ENCODE data around the gene HS6ST1. TPM values are rescaled to one million over a fixed set of nuclear protein-coding genes. Genes with fewer than 3 reads are reported as not detected.

HS6ST1 gene, protein sequence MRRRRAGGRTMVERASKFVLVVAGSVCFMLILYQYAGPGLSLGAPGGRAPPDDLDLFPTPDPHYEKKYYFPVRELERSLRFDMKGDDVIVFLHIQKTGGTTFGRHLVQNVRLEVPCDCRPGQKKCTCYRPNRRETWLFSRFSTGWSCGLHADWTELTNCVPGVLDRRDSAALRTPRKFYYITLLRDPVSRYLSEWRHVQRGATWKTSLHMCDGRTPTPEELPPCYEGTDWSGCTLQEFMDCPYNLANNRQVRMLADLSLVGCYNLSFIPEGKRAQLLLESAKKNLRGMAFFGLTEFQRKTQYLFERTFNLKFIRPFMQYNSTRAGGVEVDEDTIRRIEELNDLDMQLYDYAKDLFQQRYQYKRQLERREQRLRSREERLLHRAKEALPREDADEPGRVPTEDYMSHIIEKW
- total RNA-seq (10 to 100 TPM; 12.5 to 12.9 TPM), total RNA-seq (6.9 to 11.6 reads per million in 2 donors)

DNA sequence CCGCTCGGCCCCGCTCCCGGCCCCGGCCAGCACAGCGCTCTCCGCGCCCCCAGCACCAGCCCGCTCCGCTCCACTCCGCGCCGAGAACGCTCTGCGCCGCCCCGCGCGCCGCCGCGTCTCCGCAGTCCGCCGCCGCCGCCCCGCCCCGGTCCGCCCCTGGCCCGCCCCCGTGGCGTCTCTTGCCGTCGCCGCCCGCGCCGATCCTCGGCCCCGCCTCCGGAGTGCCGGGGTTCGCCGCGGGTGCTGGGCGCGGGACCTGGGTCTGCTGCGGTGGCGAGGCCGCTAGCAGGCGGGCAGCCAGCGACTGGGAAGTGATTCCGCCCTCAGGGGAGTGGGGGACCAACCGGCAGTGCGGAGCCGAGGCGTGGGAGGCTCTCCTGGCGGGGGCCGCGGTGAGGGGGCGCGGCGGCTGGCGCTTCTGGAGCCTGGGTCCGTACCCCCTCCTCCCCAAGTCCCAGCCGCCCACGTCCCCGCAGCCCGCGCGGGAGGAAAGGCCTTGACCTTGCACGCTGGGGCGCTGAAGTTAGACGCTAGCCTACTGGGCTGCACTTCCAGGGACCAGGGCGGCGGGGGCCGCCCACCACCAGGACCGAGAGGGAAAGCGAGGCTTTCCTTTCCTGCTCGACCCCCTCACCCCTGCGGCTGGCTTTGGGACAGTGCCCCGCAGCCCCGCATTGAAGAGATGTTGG is at the start of gene HS6ST1:
Gene HS6ST1 (minus strand): TSS at position 93 of the 689 bp plus-strand sequence. CDS start 305 bp downstream, outside the sequence.
- DNase-seq (peak; percentile 83 to 94 (median 90)), ATAC-seq (peak; percentile 85)
- H3K27ac Mint-ChIP-seq = peak within 1 kb of the TSS; percentile 78
- H3K4me1 Mint-ChIP-seq = peaks cover 35% of the 10 kb centered on the region
- H3K9me3 ChIP-seq (ENCODE audit: control insufficient read depth, low read length, poor library complexity, severe bottlenecking) = no peaks in the 10 kb centered on the region
- H3K4me3 Mint-ChIP-seq = peak within 1 kb of the TSS; percentile 93
- no peaks in the 10 kb centered on the region for H3K36me3 Mint-ChIP-seq (ENCODE audit: low read depth)
- H3K27me3 Mint-ChIP-seq = no peaks in the 10 kb centered on the region

DNA sequence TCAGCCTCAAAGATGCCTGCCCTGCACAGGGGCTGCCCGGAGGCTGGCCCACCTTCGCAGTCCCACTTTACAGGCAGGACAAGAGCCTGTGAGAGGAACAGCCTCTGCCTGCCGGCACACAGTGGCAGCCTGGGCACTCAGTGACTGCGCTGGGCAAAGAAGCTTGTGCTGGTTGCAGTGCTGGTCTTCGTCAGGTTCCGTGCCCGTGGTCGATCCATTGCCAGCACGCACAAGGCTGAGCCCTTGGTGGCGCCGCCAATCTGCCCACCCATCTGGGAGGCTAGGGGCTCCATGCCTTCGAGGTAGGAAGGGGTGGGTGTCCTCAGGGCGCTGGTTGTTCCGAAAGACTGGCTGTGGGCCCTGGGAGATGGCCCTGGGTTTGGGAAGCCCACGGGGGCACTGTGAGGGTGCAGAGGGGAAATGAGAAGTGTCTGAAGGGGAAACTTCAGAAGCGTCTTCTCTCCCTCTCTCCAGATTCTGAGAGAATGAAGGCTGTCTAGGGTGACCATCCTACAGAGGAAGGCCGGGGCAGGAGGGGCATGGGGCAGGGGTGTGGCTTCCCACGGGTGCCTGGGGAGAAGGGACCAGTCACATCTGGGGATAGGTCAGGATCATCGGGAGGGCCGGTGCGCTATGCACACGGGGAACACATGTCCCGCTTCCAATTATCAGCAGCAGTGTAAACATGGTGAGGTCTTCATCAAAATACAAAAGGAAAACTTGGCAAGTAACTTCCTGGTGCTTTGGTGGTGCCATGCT is 49.1 kb upstream of the HS6ST1 start:
- peaks cover 9% of the 10 kb centered on the region for H3K27me3 Mint-ChIP-seq
- DNase-seq = no peak
- no peak for ATAC-seq
- H3K36me3 Mint-ChIP-seq (ENCODE audit: low read depth) = no peaks in the 10 kb centered on the region
- no peak overlapping the region for H3K4me3 Mint-ChIP-seq
- H3K4me1 Mint-ChIP-seq = peaks cover 4% of the 10 kb centered on the region
- H3K27ac Mint-ChIP-seq = no peak overlapping the region
- no peaks in the 10 kb centered on the region for H3K9me3 ChIP-seq (ENCODE audit: control insufficient read depth, low read length, poor library complexity, severe bottlenecking)

DNA sequence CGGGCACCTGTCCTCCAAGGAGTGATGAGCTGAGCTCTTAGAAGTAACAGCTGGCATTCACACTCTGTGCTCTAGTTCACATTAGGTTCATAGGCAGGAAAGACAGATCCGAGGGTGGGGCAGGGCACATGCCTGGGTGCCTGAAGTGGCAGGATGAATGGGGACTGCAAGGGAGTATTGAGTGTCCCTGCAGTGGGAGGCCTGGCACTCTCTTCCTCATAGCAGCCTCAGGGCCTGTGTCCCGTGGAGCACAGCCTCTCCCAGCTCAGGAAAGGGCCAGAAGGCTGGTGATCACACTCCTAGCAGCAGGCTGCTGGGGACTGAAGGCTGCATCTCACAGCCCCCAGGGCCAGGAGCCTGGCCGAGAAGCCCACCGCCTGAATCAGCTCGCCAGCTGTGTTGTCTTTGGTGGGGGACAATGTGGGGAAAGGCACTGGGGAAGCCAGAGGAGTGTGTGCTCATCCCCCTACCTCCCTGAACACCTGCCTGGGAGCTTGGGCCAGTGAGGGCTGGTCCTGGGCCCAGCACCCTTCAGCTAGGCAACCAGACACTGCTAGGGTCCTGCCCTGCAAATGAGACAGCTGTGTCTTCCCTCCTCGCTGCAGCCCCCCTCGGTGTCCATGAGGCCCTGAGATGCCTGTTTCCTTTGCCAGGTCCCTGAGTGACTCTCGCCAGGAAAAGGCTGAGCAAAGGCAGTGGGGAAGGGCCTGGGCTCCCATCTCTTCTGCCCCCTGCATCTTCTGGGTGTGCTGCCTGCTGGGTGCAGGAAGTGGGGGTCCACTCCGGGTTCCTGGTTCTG is 48.2 kb upstream of the HS6ST1 start:
- no peaks in the 10 kb centered on the region for H3K9me3 ChIP-seq (ENCODE audit: control insufficient read depth, low read length, poor library complexity, severe bottlenecking)
- peaks cover 9% of the 10 kb centered on the region for H3K27me3 Mint-ChIP-seq
- H3K4me1 Mint-ChIP-seq = no peaks in the 10 kb centered on the region
- no peak overlapping the region for H3K4me3 Mint-ChIP-seq
- no peaks in the 10 kb centered on the region for H3K36me3 Mint-ChIP-seq (ENCODE audit: low read depth)
- ATAC-seq = no peak
- DNase-seq = no peak
- H3K27ac Mint-ChIP-seq = no peak overlapping the region

DNA sequence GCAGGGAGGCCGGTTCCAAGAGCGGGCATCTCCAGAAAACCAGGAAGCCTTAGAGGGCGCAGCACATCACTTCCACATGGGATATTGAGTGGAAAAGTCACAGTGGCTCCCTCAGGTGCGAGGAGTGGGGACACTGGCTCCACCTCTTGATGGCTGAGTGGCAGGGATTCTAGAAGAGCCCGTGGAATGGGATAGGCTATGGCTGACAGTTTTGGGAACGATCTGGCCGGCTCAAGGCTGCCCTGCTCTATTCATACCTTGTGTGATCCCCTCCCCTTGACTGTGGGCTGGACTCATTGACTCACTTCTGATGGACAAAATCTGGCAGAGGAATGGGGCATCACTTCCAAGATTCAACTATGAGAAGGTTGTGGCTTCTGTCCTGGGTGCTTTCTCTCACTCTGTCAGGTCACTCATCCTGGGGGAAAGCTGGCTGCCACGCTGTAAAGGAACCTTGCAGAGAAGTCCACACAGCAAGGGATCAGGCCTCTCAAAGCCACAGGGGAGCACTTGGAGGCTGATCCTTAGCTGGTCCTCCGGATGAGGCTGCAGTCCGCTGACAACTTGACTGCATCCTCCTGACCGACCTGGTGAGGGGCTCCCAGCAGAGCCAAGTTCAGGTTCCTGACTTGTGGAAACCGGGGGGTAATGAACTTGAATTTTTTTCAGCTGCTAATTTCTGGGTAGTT is 46.7 kb upstream of the HS6ST1 start:
- no peak for DNase-seq
- no peak for ATAC-seq
- H3K9me3 ChIP-seq (ENCODE audit: control insufficient read depth, low read length, poor library complexity, severe bottlenecking) = no peaks in the 10 kb centered on the region
- no peak overlapping the region for H3K4me3 Mint-ChIP-seq
- peaks cover 16% of the 10 kb centered on the region for H3K27me3 Mint-ChIP-seq
- no peak overlapping the region for H3K27ac Mint-ChIP-seq
- H3K36me3 Mint-ChIP-seq (ENCODE audit: low read depth) = no peaks in the 10 kb centered on the region
- no peaks in the 10 kb centered on the region for H3K4me1 Mint-ChIP-seq

DNA sequence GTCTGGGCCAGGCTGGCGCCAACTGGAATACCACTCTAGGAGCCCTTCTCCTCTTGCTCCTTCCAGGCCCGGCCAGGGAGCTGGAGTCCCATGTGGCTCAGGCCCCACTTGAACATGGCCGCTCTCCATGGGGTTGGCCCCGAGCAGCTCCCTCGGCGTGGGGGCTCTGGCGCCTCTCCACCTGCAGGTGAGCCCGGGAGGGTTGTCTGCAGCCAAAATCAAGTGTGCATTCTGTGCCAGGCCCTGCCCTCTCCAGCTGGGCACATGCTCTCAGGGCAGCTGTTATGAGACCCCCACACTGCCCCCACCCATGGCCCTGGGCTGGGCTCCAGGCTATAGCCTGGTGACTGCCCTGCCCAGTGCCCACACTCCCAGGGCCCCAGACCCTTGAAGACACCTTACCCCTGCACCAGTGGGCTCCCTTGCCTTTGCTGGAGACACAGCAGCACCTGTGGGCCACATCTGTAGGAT is 45.8 kb upstream of the HS6ST1 start:
- Mint-ChIP-seq H3K36me3 (ENCODE audit: low read depth) (no peaks in the 10 kb centered on the region), H3K4me1 (no peaks in the 10 kb centered on the region), H3K27me3 (peaks cover 20% of the 10 kb centered on the region), H3K4me3 (no peak overlapping the region), H3K27ac (no peak overlapping the region)
- DNase-seq = no peak
- H3K9me3 ChIP-seq (ENCODE audit: control insufficient read depth, low read length, poor library complexity, severe bottlenecking) = no peaks in the 10 kb centered on the region
- no peak for ATAC-seq

DNA sequence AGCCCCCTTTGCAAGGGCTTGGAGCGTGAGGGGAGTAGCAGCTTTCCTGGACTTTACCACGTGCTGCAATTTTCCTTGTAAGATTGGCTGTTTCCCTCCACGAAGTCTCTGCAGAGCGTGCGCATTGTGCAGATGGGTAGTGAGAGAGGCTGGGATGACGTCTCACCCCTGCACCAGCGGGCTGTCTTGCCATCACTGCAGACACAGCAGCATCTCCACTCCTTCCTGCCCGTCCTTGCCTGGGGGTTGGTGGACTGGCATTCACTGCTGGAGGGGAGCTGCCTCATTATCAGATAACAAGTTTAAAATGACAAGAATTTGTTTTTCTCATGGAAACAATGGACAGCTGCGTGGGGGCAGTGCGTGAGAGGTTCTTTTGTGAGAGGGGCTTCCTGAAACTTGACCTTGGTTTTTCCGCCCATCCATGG is 45.3 kb upstream of the HS6ST1 start:
- no peak for ATAC-seq

DNA sequence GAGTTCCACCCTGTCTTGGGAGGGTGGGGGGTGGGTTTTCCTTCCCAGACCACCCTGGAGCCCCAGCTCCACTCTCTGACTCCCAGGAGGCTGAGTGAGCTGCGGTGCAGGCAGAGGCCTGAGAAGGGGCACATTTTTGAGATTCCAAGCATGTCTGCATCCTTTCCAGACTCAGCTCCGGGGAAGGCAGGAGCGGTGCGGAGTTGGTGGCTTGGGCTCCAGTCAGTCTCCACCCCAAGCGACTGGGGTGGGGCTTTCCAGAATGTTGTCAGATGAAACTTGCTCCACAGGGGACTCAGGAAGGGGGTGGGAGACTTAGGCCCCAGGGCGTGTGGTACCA is 44.2 kb upstream of the HS6ST1 start:
- Mint-ChIP-seq H3K4me1 (no peaks in the 10 kb centered on the region), H3K36me3 (ENCODE audit: low read depth) (no peaks in the 10 kb centered on the region), H3K4me3 (no peak overlapping the region), H3K27me3 (peaks cover 20% of the 10 kb centered on the region), H3K27ac (no peak overlapping the region)
- no peaks in the 10 kb centered on the region for H3K9me3 ChIP-seq (ENCODE audit: control insufficient read depth, low read length, poor library complexity, severe bottlenecking)
- no peak for DNase-seq
- no peak for ATAC-seq

More for the DNA sequence above, 45.3 kb upstream of the HS6ST1 start:
- H3K4me3 Mint-ChIP-seq = no peak overlapping the region
- H3K4me1 Mint-ChIP-seq = no peaks in the 10 kb centered on the region
- H3K9me3 ChIP-seq (ENCODE audit: control insufficient read depth, low read length, poor library complexity, severe bottlenecking) = no peaks in the 10 kb centered on the region
- H3K27me3 Mint-ChIP-seq = peaks cover 19% of the 10 kb centered on the region
- no peaks in the 10 kb centered on the region for H3K36me3 Mint-ChIP-seq (ENCODE audit: low read depth)
- no peak overlapping the region for H3K27ac Mint-ChIP-seq
- no peak for DNase-seq

DNA sequence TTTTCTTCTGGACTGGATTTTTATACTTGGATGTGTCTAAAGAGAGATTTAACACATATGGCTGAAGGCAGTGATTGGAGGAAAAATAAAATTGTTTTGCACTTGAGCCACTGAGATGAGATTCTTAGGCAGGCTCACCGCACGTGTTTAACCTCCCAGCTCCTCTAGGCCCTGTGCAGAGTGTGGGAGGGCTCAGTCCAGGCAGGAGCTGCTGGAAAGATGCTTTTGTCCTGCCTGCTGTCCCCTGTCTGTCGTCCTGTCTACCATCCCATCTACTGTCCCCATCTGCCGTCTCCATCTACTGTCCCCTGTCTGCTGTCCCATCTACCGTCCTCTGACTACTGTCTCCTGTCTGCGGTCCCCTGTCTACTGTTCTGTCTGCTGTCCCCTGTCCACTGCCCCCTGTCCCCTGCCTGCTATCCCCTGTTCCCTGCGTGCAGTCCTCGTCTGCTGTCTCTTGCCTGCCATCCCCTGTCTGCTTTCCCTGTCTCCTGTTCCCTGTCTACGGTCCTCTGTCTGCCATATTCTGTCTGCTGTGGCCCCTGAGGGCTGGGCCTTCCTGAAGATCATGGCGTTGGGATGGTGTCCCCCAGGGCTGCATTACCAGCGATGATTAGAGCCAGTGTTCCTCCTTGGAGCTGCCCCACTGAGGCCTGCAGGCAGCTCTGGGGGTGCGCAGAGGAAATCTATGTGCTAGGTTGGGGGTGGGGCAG is 43.7 kb upstream of the HS6ST1 start:
- H3K4me3 Mint-ChIP-seq = no peak overlapping the region
- ATAC-seq = no peak

DNA sequence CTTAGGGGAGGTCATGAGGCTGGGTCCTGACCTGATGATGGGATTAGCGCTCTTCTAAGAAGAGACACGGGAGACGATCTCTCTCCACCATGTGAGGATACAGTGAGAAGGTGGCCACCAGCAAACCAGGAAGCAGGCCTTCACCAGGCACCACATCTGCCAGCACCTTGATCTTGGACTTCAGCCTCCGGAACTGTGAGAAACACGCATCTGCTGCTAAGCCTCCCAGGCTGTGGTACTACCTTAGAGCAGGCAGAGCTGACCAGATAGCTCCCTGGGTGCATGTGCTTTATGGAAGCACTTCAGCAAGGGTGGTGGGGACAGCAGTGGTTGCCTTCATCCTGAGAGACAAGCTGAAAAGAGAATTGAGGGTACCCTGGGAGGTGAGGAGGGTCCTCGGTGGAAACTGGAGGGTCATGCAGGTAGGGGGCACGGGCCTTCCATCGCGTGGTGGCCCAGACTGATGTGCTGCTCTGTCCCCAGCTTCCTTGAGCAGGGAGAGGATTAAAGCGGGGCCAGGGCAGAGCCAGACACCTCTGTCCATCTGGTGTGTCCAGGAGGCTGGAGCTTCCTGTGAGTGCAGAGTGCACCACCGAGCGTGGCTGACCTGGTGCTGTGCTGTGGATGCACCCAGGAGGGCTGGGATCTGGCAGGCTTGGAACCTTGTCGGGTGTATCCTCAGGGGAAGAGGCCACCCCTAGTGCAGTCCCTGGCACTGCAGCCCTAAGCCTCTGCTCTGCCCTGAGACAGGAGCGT is 42.9 kb upstream of the HS6ST1 start:
- ATAC-seq (no peak), DNase-seq (no peak)
- Mint-ChIP-seq H3K4me1 (no peaks in the 10 kb centered on the region), H3K36me3 (ENCODE audit: low read depth) (no peaks in the 10 kb centered on the region), H3K4me3 (no peak overlapping the region), H3K27me3 (peaks cover 21% of the 10 kb centered on the region), H3K27ac (no peak overlapping the region)
- H3K9me3 ChIP-seq (ENCODE audit: control insufficient read depth, low read length, poor library complexity, severe bottlenecking) = no peaks in the 10 kb centered on the region

More for the DNA sequence above, 43.7 kb upstream of the HS6ST1 start:
- Mint-ChIP-seq H3K27ac (no peak overlapping the region), H3K27me3 (peaks cover 21% of the 10 kb centered on the region), H3K36me3 (ENCODE audit: low read depth) (no peaks in the 10 kb centered on the region), H3K4me1 (no peaks in the 10 kb centered on the region)
- no peaks in the 10 kb centered on the region for H3K9me3 ChIP-seq (ENCODE audit: control insufficient read depth, low read length, poor library complexity, severe bottlenecking)
- DNase-seq = no peak

DNA sequence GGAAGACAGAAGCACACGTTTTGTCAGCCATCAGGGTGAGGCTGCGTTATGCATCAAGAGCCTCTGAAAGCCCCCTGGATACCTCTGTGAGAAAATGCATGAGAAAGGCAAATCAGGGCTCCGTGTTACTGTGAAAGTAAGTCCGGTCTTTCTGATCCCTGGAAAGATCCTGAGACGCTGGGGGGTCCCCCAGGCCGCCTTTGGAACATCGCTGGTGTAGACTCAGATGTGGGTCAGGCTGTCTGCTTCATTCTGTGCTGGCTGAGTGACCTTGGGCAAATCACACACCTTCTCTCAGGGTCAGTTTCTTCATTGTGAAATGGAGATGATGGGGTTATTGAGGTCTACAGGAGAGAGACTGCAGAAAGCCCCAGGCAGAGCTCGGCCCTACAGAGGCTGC is 42.0 kb upstream of the HS6ST1 start:
- no peaks in the 10 kb centered on the region for H3K4me1 Mint-ChIP-seq
- peaks cover 21% of the 10 kb centered on the region for H3K27me3 Mint-ChIP-seq
- ATAC-seq (no peak), DNase-seq (no peak)
- no peak overlapping the region for H3K27ac Mint-ChIP-seq
- no peaks in the 10 kb centered on the region for H3K36me3 Mint-ChIP-seq (ENCODE audit: low read depth)
- H3K4me3 Mint-ChIP-seq = no peak overlapping the region
- H3K9me3 ChIP-seq (ENCODE audit: control insufficient read depth, low read length, poor library complexity, severe bottlenecking) = no peaks in the 10 kb centered on the region

DNA sequence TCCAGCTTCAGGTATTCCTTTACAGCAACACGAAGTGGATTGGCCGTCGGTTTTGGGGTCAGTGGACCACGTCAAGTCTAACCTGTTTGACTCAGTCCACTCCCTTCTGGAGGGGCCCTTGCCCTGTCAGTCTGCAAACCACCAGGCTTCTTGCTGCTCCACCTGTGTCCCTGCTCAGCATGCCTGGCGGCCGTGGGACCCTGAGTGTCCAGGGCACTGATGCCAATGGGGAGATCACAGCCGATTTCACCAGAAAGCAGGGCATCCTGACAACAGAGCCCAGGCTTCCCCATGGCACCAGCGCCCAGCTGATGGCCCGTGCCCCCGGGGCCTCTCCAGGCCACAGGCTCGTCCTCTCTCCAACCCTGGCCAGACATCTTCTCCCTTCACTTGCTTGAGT is 41.2 kb upstream of the HS6ST1 start:
- H3K36me3 Mint-ChIP-seq (ENCODE audit: low read depth) = no peaks in the 10 kb centered on the region
- DNase-seq (no peak), ATAC-seq (no peak)
- no peaks in the 10 kb centered on the region for H3K9me3 ChIP-seq (ENCODE audit: control insufficient read depth, low read length, poor library complexity, severe bottlenecking)
- H3K4me3 Mint-ChIP-seq = no peak overlapping the region
- H3K27ac Mint-ChIP-seq = no peak overlapping the region
- H3K4me1 Mint-ChIP-seq = no peaks in the 10 kb centered on the region
- peaks cover 21% of the 10 kb centered on the region for H3K27me3 Mint-ChIP-seq
